NOMO-1 treated with DMSO at 0.1 percent for 48 hours (cell line): ENCODE data around the gene OR5AP2.
"Not testable (repeated sequence)": the region's sequence is repeated elsewhere in the genome, so short reads cannot be mapped to it uniquely, and the experiment has no call there.

Experiments
- DNase-seq: peaks from one replicate; lab custom pipeline; 2025; ENCODE audit not compliant: unreplicated experiment; lab: John Stamatoyannopoulos, UW

The OR5AP2 gene

DNA sequence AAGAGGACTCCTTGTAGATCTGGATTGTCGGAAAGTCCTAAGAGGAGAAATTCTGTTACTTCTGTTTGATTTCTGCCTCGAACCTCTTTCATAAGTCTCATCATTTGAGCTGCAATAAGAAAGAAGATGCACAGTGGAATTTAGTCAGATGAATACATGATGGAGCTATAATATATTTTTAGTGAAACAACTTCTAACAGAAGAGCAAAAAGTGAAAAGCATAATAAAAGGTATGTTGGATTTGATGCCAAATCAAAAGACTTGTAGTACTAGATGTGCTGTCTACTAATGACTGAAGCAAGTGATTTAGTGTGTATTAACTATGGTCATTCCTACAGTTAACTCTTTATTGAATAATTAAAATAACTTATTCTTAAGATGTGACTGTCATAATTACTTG lies at the start of gene OR5AP2:
OR5AP2 (minus strand) TSS at position 101 of the 400 bp plus-strand sequence; CDS start at position 101, 0 bp downstream.
- no peak for DNase-seq

DNA sequence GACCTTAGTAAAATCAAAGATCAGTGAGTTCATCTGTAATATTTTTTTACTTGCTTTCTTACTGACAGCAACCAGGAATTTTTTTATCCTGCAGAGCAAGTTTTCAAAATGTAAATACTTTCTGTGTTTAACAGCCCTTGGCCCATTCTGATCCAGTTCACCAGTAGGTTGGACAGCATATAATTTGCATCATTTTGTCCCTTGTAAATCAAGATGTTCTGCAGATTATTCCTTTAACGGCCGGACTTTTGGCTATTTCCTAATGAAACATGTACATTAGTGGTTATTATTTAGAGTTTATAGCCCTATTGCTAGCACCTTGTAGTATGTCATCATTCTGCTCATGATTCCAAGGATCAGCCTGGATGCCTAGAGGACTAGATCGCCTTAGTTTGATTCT lies 48.9 kb upstream of the OR5AP2 start:
- DNase-seq: not testable (repeated sequence)

DNA sequence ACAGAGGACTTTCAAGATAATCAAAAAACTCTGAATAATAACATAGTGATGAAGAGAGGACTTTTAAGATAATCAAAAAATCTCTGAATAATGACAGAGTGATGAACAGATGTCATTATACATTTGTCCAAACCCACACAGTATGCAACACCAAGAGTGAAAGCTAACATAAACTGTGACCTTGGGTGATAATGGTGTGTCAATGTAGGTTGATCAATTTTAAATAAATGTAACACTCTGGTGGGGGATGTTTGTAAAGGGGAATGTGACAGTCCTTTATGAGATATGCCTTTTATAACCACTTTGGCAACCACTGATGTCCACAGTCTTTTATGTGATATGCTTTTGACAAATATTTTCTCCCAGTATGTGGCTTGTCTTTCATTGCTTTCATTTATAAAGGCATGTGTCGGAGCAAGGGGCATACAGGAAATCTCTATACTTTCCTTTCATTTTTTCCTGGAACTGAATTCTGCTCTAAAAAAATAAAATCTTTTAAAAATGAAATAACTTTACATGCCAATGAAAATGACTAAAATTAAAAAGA lies 46.4 kb upstream of the OR5AP2 start:
- DNase-seq: no peak

DNA sequence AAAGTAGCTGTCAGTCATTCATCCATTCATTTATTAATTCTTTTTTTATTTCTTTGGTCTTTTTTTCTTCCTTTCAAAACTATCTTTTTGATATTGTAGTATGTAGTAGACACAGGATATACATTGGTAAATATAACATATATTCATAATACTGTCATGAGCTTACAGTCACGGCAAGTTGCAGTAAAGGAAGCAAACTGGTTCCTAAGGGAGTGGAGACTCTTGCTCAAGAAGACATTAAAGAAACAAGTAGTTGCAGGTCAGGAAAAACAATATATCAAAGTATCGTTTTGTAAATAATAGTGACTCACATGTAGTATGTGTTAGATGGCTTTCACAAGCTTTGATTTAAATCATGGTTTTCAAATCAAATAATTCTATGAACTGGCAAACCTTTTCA lies 28.7 kb upstream of the OR5AP2 start:
- DNase-seq: no peak

DNA sequence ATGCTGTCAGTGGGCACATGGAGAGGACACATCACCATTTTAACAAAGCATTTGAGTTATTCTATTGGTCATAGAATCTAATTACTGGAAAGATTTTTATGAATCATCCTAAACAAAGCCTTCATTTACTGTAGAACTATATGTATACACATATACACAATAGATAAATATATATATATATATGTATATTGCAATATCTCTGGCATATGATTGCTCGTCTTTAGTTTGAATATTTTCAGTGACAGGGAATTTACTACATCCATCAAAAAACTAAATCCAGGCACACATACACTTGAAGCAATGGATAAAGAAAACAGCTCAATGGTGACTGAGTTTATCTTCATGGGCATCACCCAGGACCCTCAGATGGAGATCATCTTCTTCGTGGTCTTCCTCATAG lies 21.1 kb upstream of the OR5AP2 start, which contains the start of gene OR5AR1:
OR5AR1 (plus strand) TSS at position 301 of the 400 bp plus-strand sequence; CDS start at position 301, 0 bp downstream.
- DNase-seq: no peak

DNA sequence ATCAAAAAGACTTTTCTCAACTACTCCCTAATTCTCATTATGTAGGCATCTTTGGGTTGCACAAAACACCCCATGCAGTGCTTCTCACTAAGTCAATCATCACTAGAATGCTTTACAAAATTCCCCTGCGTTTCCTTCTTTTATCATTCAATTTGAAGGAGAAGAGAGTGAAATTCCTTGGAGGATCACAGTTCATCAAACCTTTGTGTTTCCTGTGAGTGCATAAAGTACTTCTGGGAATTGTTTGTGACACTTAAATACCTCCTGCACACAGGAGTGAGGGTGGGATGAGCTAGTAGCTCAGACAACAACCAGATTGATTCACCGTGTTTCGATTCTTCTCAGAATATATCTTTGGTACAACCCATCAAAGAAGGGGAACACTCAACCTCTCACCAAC lies 17.5 kb upstream of the OR5AP2 start:
- no peak for DNase-seq

DNA sequence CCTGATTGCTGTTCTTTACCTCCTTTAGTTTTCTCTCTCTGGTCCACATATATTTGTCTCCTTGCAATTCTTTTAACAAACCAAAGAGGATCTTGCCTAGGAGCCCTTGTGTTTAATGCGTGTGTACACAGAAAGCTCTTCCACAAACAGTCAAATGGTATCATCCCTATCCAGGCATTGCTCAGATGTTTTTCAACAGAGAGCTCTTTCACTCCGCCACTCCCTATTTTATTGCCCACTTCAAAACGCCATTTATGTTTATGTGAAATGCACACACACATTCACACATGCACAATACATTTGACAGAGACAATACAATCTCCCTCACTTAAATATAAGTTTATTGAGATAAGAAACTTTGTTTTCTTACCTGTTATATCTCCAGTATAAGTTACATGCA lies 4.7 kb downstream of the OR5AP2 start:
- no peak for DNase-seq

DNA sequence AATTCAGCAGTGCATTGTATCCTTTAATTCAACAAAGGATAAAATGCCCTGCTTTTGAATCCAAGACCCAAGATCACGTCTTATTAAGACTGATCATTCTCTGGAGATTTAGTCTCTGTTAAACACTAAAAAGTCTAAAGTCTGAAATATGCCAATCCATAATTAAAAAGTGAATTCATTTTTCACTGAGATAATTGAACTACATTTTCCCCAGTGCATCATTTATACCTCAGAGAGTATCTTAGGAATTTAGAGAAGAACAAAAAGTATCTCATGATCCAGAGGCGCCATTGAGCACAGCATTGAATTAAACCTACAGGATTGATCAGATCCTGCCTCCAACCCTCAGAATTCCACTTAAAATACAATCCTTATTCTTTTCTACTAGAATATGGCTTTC lies 5.4 kb downstream of the OR5AP2 start:
- no peak for DNase-seq

DNA sequence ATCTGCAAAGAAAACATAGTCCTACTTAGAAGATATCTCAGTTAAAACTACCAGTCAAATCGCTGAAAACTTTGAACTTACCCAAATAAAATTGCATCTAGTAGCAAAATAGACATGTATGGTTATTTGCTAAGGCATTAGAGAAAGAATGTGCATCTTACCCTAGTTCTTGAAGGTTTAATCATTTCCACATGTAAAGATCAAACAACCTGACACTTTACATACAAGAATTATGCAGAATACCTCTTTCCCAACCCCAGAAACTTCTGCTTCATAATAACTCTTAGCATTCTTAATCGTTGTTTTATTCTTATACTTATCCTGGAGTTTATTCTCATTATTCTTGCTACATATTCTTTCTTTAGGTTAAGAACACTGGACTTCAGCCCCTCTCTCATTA lies 9.9 kb downstream of the OR5AP2 start:
- DNase-seq: no peak

DNA sequence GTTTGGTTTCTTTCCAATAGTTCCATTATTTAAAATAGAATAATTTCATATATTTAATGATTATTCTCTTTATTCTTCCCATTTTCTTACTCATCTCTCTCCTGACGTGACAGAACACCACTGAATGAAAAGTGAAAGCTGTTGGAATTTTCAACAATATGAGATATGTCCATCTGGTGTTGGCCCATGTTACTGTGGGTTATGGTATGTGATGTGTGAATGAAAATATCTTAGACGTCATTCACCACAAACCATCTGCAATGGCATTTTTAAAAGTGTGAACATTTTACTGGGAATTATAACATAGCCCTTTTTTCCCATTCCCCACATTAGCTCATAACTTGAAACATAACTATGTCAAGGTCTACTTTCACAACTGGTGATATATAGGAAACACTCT lies 16.3 kb downstream of the OR5AP2 start:
- DNase-seq: no peak

DNA sequence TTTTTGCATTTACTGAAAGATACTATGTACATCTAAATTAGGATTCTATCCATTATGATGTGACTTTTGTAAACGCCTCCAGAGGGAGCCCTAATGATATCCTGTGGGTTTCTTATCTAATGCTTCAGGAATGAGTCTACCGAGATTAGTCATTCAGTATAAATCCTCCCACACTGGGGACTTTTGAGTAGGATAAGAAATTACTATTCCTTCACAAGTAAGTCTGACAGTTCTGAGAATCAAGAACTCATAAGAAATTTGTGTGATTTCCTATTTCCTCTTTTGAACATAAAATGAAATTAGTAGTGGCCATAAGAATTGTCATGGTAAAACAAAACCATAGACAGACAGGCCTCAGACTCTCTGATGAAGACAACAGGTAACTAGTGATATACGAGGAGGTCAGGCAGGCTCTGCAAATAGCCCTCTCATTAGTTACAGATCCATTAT lies 17.6 kb downstream of the OR5AP2 start:
- no peak for DNase-seq

DNA sequence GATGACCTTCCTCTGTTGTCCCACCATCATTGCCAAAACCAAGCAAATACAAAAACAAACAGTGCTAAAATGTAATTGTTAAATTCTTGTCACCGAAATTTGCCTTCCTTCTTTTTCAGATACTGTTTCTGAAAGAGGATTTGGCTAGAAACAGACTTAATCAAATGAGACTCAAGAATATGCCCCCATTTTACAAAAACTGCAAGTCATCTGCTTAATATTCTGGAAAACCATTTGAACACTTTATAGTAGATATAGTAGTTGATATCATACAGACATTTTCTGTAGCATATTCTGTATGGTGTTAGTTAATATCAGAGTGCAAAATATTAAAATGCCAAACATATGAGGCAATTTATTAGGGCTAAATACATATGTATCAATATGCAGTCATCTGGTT lies 31.1 kb downstream of the OR5AP2 start:
- no peak for DNase-seq

DNA sequence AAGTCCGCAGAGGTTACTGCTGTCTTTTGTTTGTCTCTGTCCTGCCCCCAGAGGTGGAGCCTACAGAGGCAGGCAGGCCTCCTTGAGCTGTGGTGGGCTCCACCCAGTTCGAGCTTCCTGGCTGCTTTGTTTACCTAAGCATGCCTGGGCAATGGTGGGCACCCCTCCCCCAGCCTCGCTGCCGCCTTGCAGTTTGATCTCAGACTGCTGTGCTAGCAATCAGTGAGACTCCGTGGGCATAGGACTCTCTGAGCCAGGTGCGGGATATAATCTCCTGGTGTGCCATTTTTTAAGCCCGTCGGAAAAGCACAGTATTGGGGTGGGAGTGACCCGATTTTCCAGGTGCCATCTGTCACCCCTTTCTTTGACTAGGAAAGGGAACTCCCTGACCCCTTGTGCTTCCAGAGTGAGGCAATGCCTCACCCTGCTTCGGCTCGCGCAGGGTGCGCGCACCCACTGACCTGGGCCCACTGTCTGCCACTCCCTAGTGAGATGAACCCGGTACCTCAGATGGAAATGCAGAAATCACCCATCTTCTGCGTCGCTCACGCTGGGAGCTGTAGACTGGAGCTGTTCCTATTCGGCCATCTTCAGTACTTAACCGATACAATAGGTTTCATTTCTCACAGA lies 50.0 kb downstream of the OR5AP2 start:
- not testable (repeated sequence) for DNase-seq
